Loucy (cell line): ENCODE data around the gene SUSD3.

Experiments used
- CTCF ChIP-seq: fragments of 200-600 bp; sonication (generic); conservative IDR thresholded peaks from 2 replicates; pipeline ENCODE4 v1.5.1; 2014; ENCODE audit warnings: mild to moderate bottlenecking, antibody characterized with exemption, low read length
- EZH2phosphoT487 ChIP-seq: fragments of 200-600 bp; IDR thresholded peaks from 2 replicates; pipeline ENCODE4 v1.6.1; 2018; ENCODE audit warnings: antibody characterized with exemption, mild to moderate bottlenecking, moderate library complexity, borderline replicate concordance

GRCh38 chr9:93030642-93031628 lies 27.6 kb upstream of the SUSD3 start:
- TF ChIP-seq CTCF, result no peak
- TF ChIP-seq EZH2phosphoT487, result no peak
